GM18511 (cell line): ENCODE data around the gene PKP4.
A peak's percentile ranks its signal among the peaks of the same experiment; 100 is the strongest.

ENCODE experiments used
- ATAC-seq: cut with Tn5 transposase; IDR thresholded peaks from one replicate; pipeline ENCODE4 v1.9.1; 2021; ENCODE audit warnings: mild to moderate bottlenecking, moderate library complexity; ENCODE audit not compliant: unreplicated experiment

Gene PKP4

DNA sequence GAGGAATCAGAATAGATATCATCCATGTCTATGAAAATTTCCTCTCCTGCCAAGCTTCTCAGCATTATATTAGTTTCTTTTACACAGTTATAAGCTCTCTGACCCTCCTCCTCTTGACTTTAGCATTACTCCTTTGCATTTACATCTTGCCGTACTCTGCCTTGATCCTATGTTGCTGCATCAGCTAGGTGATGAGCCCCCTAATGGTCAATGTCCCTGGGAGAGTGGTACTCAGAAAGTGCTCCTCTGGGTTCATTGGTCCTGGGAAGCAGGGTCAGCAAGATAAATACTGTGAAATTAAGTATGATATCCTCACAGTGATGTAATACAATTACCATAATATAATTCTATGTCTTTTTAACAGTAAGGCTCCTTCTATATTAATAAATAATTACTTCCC is 74.1 kb downstream of the PKP4 start:
- ATAC-seq: no peak

DNA sequence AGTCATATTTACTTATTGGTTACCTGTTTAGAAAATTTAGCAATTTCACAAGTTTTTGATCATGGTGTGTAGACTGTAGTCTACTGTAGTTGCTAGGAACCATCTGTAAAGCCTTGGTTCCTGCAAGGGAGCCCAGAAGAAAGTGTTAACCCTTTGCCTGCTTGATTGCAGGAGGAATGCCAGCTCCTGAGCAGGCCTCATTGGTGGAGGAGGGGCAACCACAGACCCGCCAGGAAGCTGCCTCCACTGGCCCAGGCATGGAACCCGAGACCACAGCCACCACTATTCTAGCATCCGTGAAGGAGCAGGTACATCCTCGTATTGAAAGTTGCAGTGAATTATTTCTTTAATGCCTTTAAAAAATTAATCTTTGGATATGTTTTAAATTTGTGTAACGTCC is 76.3 kb downstream of the PKP4 start:
- ATAC-seq: no peak

DNA sequence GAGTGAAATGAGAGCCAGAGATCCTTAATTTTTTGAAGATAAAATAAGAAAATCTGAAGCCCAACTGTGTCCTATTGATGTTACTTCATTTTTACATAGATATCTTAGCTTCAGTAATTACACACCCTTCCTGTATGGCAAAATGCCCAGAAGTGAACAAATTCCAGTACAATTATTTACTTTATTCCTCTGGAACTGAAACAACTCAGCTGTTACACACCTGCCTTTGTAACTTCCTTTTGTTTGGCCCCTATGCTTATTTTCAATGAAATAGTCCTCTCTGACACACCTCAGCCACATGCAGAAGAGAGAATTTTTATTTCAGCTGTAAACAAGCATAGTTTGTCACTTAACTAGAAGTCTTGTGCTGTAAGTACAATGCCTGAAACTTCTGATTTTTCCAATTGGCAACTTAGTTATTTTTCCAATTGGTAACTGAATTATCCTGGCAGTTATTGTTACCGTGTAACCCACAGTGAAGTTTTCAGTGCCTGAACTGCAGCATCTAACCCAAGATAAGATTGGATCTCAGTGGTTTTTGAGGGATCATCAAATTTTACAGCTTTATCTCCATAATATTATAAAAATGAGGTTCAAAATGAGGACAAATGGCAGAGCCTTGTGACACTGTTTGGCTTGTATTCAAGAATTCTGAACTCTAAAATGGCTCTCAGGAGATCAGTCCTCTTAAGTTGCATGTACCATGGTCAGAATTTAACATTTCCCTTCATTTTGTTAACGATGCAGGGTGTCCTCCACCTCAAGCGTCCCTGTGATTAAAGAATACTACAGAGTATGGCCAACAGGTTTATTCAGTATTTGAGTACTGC is 82.6 kb downstream of the PKP4 start:
- no peak for ATAC-seq

DNA sequence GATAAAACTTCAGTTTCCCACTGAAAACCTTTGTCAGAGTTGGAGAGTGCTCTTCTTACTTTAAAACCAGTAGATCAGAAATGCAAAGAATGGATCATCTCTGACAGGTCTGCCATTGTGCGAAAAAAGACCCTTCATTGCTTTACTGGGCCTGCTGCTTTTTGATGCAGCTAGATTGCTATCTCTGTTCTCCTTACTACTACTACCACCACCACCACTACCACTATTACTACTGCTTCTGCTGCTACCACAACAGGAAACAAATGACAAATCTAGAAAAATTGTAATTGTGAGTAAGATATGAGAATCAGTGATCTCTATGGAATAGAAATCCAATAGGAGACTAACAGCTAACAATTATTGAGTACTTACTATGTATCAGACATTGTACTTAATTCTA is 85.8 kb downstream of the PKP4 start:
- ATAC-seq: no peak

DNA sequence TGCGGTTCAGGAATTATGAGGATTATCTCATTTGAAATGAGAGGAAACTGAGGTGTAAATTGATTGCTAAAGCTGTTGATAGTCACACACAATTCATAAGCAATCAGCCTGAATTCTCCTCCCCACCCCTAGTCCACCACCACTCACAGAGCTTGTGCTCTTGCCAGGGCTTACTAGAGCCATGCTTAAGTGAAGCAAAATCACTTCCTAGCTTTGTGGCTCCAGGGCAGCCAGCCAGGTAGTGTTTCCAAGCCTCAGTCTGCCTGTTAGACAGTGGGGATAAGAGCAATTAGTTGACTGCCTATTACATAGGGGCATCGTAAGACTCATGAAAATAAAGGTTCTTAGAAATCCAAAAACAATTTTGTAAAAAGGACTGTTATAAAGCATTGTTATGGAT is 87.2 kb downstream of the PKP4 start:
- no peak for ATAC-seq

DNA sequence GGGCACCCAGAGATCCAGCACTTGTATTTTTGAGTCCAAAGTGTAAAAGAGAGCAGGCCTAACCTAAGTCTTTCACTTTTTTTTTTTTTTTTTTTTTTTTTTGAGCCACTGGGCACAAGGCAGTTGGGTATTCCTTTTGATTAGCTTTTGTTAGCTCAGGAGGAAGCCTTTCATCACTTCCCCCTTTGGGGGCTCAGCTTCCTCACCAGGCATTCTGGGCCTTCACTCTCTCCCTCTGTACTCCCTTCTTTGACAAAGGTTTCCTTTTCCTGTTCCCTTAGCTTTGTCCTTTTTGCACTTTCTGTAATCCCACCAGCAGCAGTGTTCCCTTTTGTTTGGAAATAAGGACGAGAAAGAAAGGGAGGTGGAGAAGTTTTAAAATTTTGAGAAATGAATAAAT is 88.2 kb downstream of the PKP4 start:
- ATAC-seq: no peak

DNA sequence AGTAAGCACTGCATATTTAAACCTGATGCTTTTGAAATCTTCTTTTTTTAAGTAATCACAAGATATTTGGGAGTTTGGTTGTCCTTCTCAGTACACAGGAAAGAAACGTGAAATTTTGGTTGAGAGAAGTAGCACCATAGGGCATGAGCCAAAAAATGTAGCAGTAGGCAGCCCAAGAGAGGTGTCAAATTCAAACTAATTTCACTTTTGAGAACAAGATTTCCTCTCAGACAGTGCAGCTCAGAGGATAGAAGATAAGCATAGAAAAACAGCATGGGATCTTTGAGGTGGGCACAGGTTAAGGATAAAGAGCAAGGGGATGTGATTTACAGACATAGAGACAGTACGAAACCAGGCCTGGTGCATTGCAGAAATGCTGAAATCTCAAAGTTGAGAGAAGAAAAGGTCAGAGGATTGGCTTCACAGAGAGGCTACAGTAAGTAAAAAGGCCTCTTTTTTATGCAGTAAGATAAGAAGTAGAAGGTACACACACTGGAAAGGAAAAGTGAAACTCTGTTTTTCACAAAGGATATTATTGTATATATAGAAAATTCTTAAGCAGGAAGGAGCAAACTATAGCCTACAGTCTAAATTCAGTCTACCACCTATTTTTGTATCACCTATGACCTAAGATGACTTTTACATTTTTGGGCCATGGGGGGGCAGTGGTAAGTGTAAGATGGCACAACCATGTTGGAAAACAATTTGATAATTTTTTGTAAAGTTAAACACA is 89.8 kb downstream of the PKP4 start:
- peak; percentile 80 for ATAC-seq

DNA sequence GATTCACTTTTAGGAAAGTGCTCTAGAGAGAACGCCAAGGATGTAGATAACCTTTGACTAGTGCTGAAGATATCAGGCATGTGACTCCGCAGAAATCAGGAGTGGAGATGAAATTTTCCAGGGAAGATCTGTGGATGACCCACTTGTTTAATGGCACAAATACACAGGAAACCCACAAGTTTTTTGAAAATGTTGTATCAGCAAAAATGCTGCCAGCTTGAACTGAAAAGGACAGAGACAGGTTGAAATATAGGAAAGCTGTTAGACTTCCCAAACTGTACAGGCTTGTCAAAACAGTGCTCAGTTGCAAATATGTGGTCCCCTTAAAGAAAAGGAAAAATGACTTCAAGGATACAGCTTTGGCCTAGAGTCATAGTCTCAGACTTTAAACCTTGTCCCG is 96.5 kb downstream of the PKP4 start:
- ATAC-seq: no peak

DNA sequence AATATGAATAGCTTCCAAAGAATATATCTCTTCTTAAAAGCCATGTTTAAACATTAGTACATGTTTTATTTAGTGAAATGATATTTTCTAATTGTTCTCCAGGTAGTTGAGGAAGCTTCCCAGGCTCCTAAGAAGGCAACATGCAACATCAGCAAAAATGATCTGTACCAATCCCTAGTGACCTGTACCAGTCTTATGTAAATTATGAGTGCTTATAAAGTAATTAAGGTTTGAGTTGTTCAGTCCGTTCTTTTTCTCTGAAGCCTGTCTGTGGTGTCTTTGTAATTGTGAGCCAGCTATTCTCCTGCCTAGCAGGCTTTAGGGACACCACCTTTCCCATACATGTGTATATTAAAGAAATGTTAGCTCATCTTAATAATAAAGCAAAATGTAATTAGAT is 98.2 kb downstream of the PKP4 start:
- no peak for ATAC-seq

DNA sequence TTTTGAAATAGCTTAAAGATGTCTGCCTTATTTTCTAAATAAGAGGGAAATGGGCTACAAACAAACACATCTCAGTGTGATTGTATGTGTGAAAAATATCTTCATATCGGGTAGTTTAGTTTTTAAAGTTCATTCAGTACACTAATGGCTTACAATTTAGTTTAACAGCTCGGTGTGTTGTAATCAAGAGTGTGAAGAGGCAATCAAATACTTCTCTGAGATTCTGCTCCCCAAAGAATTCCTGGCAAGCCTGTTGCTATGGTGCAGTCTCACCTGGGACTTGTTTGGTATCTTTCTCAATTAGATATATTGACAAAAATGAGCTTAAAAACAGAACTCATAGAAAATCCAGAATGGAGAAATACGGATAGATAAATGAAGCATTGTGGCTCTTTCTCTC is 99.4 kb downstream of the PKP4 start:
- ATAC-seq: no peak

DNA sequence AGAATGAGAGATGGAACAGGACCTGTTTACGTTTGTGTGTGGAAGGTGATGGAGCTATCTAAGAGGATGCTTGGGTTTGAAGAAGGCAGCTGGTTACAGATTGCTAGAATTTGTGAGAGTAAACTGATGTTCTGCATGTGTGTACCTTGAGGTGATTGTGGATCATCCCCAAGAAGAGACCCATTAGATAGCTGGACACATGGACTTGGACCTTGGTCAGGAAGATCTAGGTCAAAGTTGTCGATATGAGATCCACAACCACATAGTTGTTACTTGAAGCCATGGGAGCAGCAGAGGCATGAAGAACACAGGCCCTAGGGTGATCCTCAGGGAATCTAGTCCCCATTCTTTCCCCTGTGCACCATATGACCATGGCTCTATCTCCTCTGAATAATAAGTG is 101.0 kb downstream of the PKP4 start:
- ATAC-seq: no peak

DNA sequence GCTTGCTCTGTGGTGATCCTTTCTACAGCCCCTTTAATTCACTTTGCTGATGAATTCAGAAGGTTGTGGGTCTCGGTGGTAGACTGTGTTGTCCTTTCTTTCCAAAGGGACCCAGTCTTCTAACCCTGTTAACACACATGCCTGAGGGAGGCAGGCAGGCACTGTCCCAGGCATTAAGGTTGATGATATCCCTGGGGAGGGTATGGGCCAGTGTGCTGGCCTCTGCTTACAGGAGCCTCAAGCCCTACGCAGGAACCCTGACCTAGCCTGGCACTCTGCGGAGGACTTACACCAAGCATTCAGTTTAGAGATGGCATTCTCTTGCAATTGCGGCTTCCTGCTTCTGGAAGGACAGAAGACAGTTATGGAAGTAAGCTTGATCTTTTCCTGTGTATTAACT is 102.5 kb downstream of the PKP4 start:
- ATAC-seq: no peak

DNA sequence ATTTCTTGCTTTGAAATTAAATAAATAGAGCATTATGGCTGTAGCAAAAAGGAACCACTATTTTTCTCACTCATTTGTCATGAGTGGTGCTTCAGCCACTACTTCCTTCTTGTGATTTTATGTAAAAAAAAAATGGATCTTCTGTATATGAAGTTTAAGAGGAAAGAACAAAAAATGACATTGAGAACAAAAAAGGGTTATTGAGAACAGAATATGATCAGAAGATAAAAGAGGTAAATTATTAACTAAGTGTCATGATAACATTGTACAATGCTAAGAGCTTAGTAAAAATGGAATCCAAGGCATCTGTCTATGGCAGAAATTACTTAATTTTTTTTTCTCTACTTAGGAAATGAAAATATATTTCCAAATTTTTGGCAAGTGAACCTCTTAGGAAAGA is 103.5 kb downstream of the PKP4 start:
- no peak for ATAC-seq

DNA sequence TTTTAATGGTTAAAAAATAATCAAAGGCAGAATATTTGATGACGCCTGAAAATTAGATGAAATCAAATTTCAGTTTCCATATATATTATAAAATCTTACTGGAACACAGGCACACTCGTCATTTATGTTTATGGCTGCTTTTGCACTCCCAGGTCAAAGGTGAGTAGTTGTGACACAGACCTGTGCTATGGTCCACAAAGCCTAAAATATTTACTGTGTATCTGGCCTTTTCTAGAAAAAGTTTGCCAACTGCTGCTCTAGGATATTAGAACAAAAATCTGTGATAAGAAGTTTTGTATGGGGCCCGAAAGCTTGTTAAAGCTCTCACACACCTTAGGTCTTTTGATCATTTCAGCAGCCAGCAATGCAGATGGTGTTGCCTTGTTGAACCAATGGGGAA is 104.3 kb downstream of the PKP4 start:
- ATAC-seq: no peak

DNA sequence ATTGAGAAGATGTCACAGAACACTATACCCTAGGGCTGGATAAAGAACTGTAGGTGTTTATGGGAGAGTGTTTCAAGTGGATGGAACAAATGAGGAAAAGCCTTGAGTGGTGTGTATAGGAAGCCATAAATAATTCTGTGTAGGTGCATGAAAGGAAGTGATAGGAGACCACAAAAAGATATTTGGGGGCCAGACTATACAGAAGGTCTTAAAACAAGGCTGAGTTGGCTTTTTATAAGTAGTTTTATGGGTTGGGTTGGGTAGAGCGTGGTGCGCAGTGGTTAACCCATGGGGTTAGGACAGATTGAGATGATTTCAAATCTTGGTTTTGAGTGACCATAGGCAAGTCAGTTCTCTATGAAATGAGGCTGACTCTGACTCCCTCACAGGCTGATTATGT is 110.5 kb downstream of the PKP4 start:
- no peak for ATAC-seq

DNA sequence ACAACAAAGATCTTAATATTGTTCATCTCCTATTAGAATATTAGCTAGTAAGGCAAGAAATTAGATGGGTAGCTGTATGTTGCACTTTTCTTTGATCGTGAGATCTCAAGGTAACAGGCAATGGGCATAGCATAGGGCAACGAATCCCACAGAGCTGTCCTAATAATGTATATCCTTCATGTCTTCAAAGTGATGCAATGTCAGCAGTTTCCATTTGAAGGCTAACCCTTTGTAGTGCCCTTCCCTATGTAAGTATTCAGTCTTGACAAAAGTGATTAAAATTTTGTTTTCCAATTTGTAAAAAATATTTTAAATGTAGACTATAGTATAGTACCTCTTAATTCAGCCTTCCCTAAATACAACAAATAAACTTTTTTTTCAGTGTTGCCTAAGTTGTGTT is 112.5 kb downstream of the PKP4 start:
- ATAC-seq: no peak

DNA sequence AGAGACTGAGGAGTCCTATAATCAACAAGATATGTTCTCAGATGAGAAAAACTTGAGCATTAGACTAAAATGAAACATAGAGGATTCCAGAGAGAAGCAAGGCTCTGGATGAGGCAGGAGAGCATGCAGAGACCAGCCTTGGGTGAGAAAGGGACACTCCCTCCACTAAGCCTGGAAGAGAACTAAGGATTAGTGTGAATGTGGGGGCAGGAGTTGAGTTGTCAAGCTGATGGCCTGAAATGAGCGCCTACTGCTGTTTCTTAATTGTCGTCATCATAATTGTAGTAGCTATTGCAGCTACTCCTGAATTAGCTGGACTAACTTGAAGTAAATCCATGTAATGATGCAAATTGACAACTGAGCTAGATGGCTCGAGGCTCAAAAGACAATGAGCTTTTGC is 114.1 kb downstream of the PKP4 start:
- ATAC-seq: no peak

DNA sequence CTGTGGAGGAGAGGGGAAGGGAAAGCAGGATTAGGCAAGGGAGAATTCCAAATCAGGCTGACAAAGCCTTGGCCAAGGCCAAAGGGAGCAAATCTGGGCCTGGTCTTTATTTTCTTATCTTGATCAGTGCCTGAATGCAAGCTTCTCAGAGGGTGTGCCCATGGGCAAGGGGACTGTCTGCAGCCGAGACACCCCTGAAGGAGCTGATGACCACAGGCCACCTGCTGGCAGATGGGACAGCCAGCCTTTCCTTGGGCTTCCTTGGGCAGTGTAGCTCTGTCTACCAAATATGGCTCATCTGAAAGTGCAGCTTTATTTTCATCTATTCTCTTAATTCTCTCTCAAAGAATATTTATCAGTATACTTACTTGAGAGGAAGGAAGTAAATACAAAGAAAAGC is 117.0 kb downstream of the PKP4 start:
- ATAC-seq: no peak

DNA sequence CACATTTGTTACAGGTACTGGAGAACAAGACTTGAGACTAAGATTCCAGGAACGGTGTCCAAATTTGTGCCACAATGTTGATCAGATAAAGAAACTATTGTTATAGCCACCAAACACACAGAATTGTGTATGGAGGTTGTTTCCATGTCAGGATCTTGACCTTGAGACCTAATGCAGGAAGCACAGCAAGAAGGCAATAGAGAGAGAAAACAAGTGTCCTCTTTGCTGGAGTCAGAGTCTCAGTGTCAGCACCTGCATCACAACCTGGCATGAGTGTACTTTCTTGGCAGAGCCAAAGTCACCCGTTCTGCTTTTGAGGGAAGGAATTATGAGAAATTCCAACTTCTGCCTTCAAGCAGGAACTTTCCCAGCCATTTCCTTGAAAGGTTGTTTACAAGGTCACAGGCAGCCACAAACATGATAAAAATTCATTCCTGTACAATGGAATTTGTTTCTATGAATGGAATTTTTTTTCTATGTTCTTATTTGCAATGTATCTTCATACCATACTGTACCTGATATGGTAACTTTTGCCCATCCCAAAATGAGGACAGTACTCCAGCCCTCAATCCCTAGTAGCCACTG is 118.4 kb downstream of the PKP4 start:
- ATAC-seq: no peak

DNA sequence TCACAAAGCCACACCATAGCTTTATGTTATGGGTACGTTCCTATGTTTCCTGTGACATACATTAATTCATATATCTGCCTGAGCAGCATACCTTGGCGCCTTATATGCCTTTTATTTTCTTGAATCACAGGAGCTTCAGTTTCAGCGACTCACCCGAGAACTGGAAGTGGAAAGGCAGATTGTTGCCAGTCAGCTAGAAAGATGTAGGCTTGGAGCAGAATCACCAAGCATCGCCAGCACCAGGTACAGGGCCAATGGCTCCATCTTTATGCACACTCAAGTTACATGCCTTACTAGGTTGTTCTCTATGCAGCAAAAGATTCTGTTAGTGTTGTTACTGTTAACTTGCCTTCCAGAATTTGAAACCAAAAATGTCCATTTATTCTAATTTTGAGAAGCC is 120.4 kb downstream of the PKP4 start:
- no peak for ATAC-seq

DNA sequence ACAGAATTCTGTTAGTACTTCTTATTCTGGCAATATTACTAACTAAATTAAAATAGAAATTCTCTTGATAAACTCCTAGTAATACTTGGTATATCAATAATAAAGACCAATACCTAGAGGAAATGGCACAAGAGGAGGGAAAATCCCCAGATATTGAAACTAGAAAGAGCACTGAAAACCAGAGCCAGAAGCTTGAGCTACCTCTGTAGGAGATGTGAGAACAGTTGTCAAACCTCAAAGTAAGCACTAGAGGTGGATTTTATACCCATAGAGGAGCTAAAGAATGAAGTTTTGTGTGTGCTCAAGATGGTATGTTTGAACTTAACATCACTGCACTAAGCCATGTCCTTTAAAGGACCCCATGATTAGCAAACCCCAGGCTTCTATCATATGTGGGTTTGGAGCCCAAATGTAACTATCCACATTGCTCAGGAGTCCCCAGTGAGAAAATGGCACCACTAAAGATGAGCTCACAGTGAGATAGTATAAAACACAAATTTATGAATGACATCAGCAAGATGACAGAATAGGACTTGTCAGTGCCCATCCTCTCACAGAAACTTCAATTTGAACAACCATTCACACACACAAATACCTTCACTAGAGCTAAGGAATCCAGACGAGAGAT is 122.1 kb downstream of the PKP4 start:
- peak; percentile 82 for ATAC-seq

DNA sequence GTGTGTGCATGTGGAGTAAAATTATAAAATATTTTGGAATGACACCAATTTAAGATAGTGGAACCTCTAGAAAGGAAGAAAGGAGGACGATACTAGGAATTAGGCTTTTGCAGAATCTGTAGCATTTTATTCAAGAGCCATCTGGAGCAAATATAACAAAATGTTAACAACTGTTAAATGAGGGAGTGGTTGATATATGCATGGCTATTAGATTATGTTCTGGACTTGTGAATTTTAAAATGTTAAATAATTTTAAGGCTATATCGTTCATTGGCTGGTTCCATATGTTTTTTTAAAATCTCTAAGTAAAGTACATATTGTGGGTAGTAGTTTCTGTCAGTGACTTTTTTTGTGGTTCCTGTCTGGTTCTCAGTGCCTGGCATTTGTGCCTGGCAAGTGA is 123.2 kb downstream of the PKP4 start:
- ATAC-seq: no peak
